MG63 (cell line): Measurements from ENCODE around the gene CBX3. TPM values are rescaled to one million over a fixed set of nuclear protein-coding genes. Genes with fewer than 3 reads are reported as not detected.
"Not testable (repeated sequence)": the region's sequence is repeated elsewhere in the genome, so short reads cannot be mapped to it uniquely, and the experiment has no call there.

Source experiments
- DNase-seq: peaks from one replicate; pipeline ENCODE4 v3.0.0-alpha.2; 2020
- H3K27me3 ChIP-seq: fragments of 250-450 bp; sonication (Bioruptor Pico); 2 replicates; pipeline ENCODE4 v1.5.1; 2020; ENCODE audit warnings: mild to moderate bottlenecking, moderate library complexity
- H3K36me3 ChIP-seq: fragments of 250-450 bp; sonication (Bioruptor Pico); 2 replicates; pipeline ENCODE4 v1.5.1; 2020; ENCODE audit warnings: mild to moderate bottlenecking, moderate library complexity
- H3K4me3 ChIP-seq: fragments of 250-450 bp; sonication (Bioruptor Pico); 2 replicates; pipeline ENCODE4 v1.5.1; 2020; ENCODE audit warnings: mild to moderate bottlenecking, moderate library complexity
- H3K9me3 ChIP-seq: fragments of 250-450 bp; sonication (Bioruptor Pico); 2 replicates; pipeline ENCODE4 v1.5.1; 2020; ENCODE audit warnings: mild to moderate bottlenecking, moderate library complexity
- total RNA-seq: library from RNA; depleted of rRNA; stranded (reverse); fragments of >200 nt; shearing (Covaris generic); gene quantifications from 2 replicates; pipeline ENCODE4 v1.2.3, GENCODE V29; 2014; ENCODE audit warnings: low replicate concordance; rRNA removed

The CBX3 gene
- total RNA-seq, 1 experiment from 2014 or later, result 293 TPM

- Histone ChIP-seq H3K36me3 (peaks cover 51% of the 10 kb centered on the region), H3K4me3 (no peak overlapping the region), H3K9me3 (no peaks in the 10 kb centered on the region), H3K27me3 (no peaks in the 10 kb centered on the region)
- DNase-seq, result no peak
These were observed 11.6 kb downstream of the CBX3 start for GRCh38 chr7:26212921-26213718.

GRCh38 chr7:26213807-26214515 lies 12.4 kb downstream of the CBX3 start:
- no peaks in the 10 kb centered on the region for H3K9me3 ChIP-seq
- no peak for DNase-seq
- H3K4me3 ChIP-seq, result no peak overlapping the region
- H3K36me3 ChIP-seq, result peaks cover 45% of the 10 kb centered on the region
- H3K27me3 ChIP-seq, result no peaks in the 10 kb centered on the region

GRCh38 chr7:26216049-26216448 lies 14.5 kb downstream of the CBX3 start:
- Histone ChIP-seq H3K27me3 (no peaks in the 10 kb centered on the region), H3K36me3 (peaks cover 24% of the 10 kb centered on the region), H3K9me3 (no peaks in the 10 kb centered on the region), H3K4me3 (no peak overlapping the region)
- DNase-seq, result no peak

- Histone ChIP-seq H3K27me3 (no peaks in the 10 kb centered on the region), H3K36me3 (no peaks in the 10 kb centered on the region), H3K4me3 (no peak overlapping the region), H3K9me3 (no peaks in the 10 kb centered on the region)
- no peak for DNase-seq
These were observed 22.8 kb downstream of the CBX3 start for GRCh38 chr7:26224359-26224758.

GRCh38 chr7:26227987-26228386 lies 26.4 kb downstream of the CBX3 start:
- Histone ChIP-seq H3K27me3 (no peaks in the 10 kb centered on the region), H3K36me3 (no peaks in the 10 kb centered on the region)
- no peak for DNase-seq

GRCh38 chr7:26233902-26234511 lies 32.5 kb downstream of the CBX3 start:
- H3K9me3 ChIP-seq, result no peaks in the 10 kb centered on the region
- no peak overlapping the region for H3K4me3 ChIP-seq
- no peaks in the 10 kb centered on the region; the same call in 1 of the 2 replicates for H3K27me3 ChIP-seq
- H3K36me3 ChIP-seq, result no peaks in the 10 kb centered on the region
- DNase-seq, result no peak

More at GRCh38 chr7:26227987-26228386, 26.4 kb downstream of the CBX3 start:
- Histone ChIP-seq H3K4me3 (no peak overlapping the region), H3K9me3 (no peaks in the 10 kb centered on the region)

- Histone ChIP-seq H3K27me3 (no peaks in the 10 kb centered on the region; the same call in 1 of the 2 replicates), H3K36me3 (no peaks in the 10 kb centered on the region), H3K9me3 (no peaks in the 10 kb centered on the region), H3K4me3 (no peak overlapping the region)
- DNase-seq, result peak; percentile 39
These were observed 35.7 kb downstream of the CBX3 start for GRCh38 chr7:26237035-26237807.

- Histone ChIP-seq H3K27me3 (no peaks in the 10 kb centered on the region; the same call in 1 of the 2 replicates), H3K36me3 (no peaks in the 10 kb centered on the region), H3K9me3 (no peaks in the 10 kb centered on the region), H3K4me3 (no peak overlapping the region)
- DNase-seq, result no peak
These were observed 36.5 kb downstream of the CBX3 start for GRCh38 chr7:26238032-26238431.

- Histone ChIP-seq H3K36me3 (no peaks in the 10 kb centered on the region), H3K4me3 (no peak overlapping the region), H3K9me3 (no peaks in the 10 kb centered on the region), H3K27me3 (no peaks in the 10 kb centered on the region)
- DNase-seq, result no peak
These were observed 43.6 kb downstream of the CBX3 start for GRCh38 chr7:26245150-26245549.

GRCh38 chr7:26250239-26250638 lies 48.7 kb downstream of the CBX3 start:
- H3K4me3 ChIP-seq, result no peak overlapping the region
- no peaks in the 10 kb centered on the region for H3K27me3 ChIP-seq
- DNase-seq, result no peak
- no peaks in the 10 kb centered on the region for H3K9me3 ChIP-seq
- no peaks in the 10 kb centered on the region for H3K36me3 ChIP-seq

- not testable (repeated sequence) for H3K27me3 ChIP-seq, H3K4me3 ChIP-seq, H3K9me3 ChIP-seq, DNase-seq, H3K36me3 ChIP-seq
These were observed 60.3 kb downstream of the CBX3 start for GRCh38 chr7:26261866-26262265.

Other genes with a start within 250 kb of the CBX3 start
- 15.2 and 19.2 TPM in 2 replicates for gene NFE2L3, start 49.5 kb upstream of the CBX3 start, total RNA-seq
- gene HNRNPA2B1, start 999 bp upstream of the CBX3 start, total RNA-seq, result 151 and 216 TPM in 2 replicates
- 3.0 and 4.4 TPM in 2 replicates for gene SNX10, start 90.1 kb downstream of the CBX3 start, total RNA-seq